WI38 (cell line): ENCODE measurements around the gene CABP1.

Experiments
- H3K4me3 ChIP-seq: 2 replicates; pipeline ENCODE4 v1.5.1; 2011; ENCODE audit warnings: low read depth, mild to moderate bottlenecking, control low read depth, low read length
- TF ChIP-seq, protein P1 (sequence below): IDR thresholded peaks from 2 replicates; pipeline ENCODE4 v1.5.1; 2012; ENCODE audit warnings: low read depth, mild to moderate bottlenecking, control low read depth, low read length

CABP1 gene

GRCh38 chr12:120652656-120653435, 12.4 kb downstream of the CABP1 start:
- H3K4me3 ChIP-seq = no peak overlapping the region
- TF ChIP-seq, protein P1, sequence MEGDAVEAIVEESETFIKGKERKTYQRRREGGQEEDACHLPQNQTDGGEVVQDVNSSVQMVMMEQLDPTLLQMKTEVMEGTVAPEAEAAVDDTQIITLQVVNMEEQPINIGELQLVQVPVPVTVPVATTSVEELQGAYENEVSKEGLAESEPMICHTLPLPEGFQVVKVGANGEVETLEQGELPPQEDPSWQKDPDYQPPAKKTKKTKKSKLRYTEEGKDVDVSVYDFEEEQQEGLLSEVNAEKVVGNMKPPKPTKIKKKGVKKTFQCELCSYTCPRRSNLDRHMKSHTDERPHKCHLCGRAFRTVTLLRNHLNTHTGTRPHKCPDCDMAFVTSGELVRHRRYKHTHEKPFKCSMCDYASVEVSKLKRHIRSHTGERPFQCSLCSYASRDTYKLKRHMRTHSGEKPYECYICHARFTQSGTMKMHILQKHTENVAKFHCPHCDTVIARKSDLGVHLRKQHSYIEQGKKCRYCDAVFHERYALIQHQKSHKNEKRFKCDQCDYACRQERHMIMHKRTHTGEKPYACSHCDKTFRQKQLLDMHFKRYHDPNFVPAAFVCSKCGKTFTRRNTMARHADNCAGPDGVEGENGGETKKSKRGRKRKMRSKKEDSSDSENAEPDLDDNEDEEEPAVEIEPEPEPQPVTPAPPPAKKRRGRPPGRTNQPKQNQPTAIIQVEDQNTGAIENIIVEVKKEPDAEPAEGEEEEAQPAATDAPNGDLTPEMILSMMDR = no peak

- no peak overlapping the region for H3K4me3 ChIP-seq
- TF ChIP-seq, protein P1 = no peak
Observed at GRCh38 chr12:120653611-120654010, 13.2 kb downstream of the CABP1 start.

DNA sequence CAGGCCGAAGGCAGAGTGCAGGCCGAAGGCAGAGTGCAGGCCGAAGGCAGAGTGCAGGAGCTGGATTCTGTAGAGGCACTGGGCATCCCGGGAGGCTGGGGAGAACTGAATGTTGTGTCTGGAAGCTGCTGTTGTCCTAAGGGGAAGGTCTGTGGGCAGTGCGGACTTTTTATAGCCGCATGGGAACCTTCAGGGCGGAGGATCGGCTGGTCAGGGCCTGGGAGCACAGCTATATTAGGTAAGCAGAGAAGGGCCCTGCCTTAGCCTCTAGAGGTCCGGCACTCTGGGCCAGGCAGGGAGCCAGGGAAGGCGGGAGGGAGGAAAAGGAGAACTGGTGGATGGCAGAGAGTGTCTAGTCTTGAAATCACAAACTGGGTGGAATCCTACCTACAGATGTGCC, 14.2 kb downstream of the CABP1 start:
- H3K4me3 ChIP-seq = no peak overlapping the region
- TF ChIP-seq, protein P1 = no peak

DNA sequence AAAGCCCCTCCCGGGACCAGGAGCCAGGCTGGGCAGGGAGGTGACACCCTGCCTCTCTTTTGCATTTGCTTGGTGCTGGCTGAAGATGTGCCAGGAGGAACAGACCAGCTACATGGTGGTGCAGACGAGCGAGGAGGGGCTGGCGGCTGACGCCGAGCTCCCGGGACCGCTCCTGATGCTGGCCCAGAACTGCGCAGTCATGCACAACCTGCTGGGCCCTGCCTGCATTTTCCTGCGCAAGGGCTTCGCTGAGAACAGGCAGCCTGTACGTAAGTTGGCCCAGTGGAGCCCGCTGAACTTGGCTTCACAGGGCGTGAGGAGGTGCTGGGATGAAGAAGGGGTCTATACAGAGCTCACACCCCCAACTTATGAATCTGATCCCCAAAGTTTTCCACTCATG, 15.6 kb downstream of the CABP1 start:
- TF ChIP-seq, protein P1 = no peak
- H3K4me3 ChIP-seq = no peak overlapping the region

DNA sequence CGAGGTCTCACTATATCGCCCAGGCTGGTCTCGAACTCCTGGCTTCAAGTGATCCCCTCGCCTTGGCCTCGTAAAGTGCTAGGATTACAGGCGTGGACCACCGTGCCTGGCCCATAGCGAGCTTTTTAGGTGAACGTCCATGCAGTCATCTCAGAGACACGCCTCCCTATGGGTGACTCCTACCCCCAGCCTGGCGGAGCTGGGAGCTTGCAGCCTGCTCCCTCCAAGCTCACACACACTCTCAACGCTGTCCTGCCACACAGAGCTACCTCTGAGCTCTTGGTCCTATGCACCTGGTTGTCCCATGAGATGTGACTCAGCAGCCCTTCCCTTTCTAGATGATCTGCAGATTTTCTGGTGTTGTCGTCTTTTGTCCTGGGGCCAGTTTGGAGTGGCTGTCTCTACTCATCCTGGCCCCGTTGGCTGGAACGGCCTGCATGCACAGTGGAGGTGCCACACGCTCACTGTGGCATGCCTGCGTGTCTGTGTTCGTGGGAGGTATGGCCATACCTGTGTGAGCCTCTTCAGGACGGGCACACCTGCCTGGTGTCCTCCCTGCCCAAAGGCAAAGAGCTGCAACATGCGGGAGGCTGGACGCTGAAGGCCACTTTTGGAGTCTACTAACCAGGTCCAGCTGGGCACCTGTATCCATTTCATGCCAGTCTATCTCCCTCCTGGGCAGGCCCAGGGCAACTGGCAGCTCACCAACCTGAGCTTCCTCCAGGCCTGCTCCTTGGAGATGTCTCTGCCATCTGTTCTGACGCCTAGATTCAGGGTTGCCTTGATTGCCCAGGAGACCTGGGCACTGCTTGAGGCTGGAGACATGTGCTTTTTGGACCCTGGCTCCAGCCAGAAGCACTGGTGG, 18.1 kb downstream of the CABP1 start:
- TF ChIP-seq, protein P1 = no peak
- H3K4me3 ChIP-seq = no peak overlapping the region

GRCh38 chr12:120659151-120659525, 18.7 kb downstream of the CABP1 start:
- TF ChIP-seq, protein P1 = no peak
- no peak overlapping the region for H3K4me3 ChIP-seq

- no peak overlapping the region for H3K4me3 ChIP-seq
Observed at GRCh38 chr12:120661432-120661831, 21.0 kb downstream of the CABP1 start.

More at GRCh38 chr12:120661432-120661831, 21.0 kb downstream of the CABP1 start:
- TF ChIP-seq, protein P1 = no peak
